Trophoblast cell (in vitro differentiated cells and primary cell): Measurements from ENCODE around the gene CFAP69.

ENCODE experiments used
- DNase-seq, 2 donors: peaks; one replicate each; pipeline ENCODE4 v3.0.0-alpha.2; 2016
- H2AFZ ChIP-seq: 2 replicates; pipeline ENCODE4 v1.6.1; 2013; ENCODE audit warnings: low read length, moderate library complexity, mild to moderate bottlenecking; ENCODE audit not compliant: insufficient read depth, poor library complexity
- H2AK5ac ChIP-seq: 2 replicates; pipeline ENCODE4 v1.6.1; 2013; ENCODE audit warnings: mild to moderate bottlenecking, low read length
- H2BK120ac ChIP-seq: 2 replicates; pipeline ENCODE4 v1.6.1; 2013; ENCODE audit warnings: low read length, mild to moderate bottlenecking, moderate library complexity; ENCODE audit not compliant: insufficient read depth, poor library complexity
- H2BK12ac ChIP-seq: 2 replicates; pipeline ENCODE4 v1.6.1; 2013; ENCODE audit warnings: mild to moderate bottlenecking, low read length, moderate library complexity
- H2BK5ac ChIP-seq: 2 replicates; pipeline ENCODE4 v1.6.1; 2013; ENCODE audit warnings: low read length, low read depth, moderate library complexity, mild to moderate bottlenecking; ENCODE audit not compliant: poor library complexity
- H3K14ac ChIP-seq: 2 replicates; pipeline ENCODE4 v1.6.1; 2013; ENCODE audit warnings: mild to moderate bottlenecking, low read length
- H3K18ac ChIP-seq: 2 replicates; pipeline ENCODE4 v1.6.1; 2013; ENCODE audit warnings: mild to moderate bottlenecking, low read length
- H3K23ac ChIP-seq: 2 replicates; pipeline ENCODE4 v1.6.1; 2013; ENCODE audit warnings: low read length
- H3K27ac ChIP-seq: 2 replicates; pipeline ENCODE4 v1.5.1; 2013; ENCODE audit warnings: low read depth, mild to moderate bottlenecking, inconsistent platforms, low read length, moderate library complexity
- H3K27me3 ChIP-seq: 2 replicates; pipeline ENCODE4 v1.6.1; 2013; ENCODE audit warnings: inconsistent platforms, mild to moderate bottlenecking, low read length, moderate library complexity; ENCODE audit not compliant: insufficient read depth
- H3K36me3 ChIP-seq, 2 experiments: 1 replicate in 1 of 2; 2 replicates in 1 of 2; pipeline ENCODE4 v1.6.1; 2013; ENCODE audit warnings: low read length in 2 of 2, mild to moderate bottlenecking in 2 of 2, moderate library complexity in 1 of 2; ENCODE audit not compliant: insufficient read depth in 2 of 2, control insufficient read depth in 1 of 2
- H3K4ac ChIP-seq: 2 replicates; pipeline ENCODE4 v1.6.1; 2013; ENCODE audit warnings: low read depth, mild to moderate bottlenecking, low read length, moderate library complexity
- H3K4me1 ChIP-seq, 2 experiments: 1 replicate in 1 of 2; 2 replicates in 1 of 2; pipeline ENCODE4 v1.6.1; 2013; ENCODE audit warnings: low read length in 2 of 2, mild to moderate bottlenecking in 2 of 2, moderate library complexity in 1 of 2; ENCODE audit not compliant: insufficient read depth in 2 of 2, control insufficient read depth in 1 of 2
- H3K4me2 ChIP-seq: 2 replicates; pipeline ENCODE4 v1.6.1; 2013; ENCODE audit warnings: inconsistent platforms, mild to moderate bottlenecking, low read length, moderate library complexity
- H3K4me3 ChIP-seq: 2 replicates; pipeline ENCODE4 v1.5.1; 2013; ENCODE audit warnings: mild to moderate bottlenecking, low read depth, low read length, inconsistent platforms
- H3K79me1 ChIP-seq: one replicate; pipeline ENCODE4 v1.6.1; 2013; ENCODE audit warnings: low read length
- H3K79me2 ChIP-seq: 2 replicates; pipeline ENCODE4 v1.6.1; 2013; ENCODE audit warnings: low read length, mild to moderate bottlenecking; ENCODE audit not compliant: control insufficient read depth, insufficient read depth, poor library complexity
- H3K9ac ChIP-seq: 2 replicates; pipeline ENCODE4 v1.6.1; 2013; ENCODE audit warnings: mild to moderate bottlenecking, low read length
- H3K9me3 ChIP-seq: 2 replicates; pipeline ENCODE4 v1.6.1; 2013; ENCODE audit warnings: low read depth, mild to moderate bottlenecking, control low read depth, inconsistent platforms, low read length; ENCODE audit not compliant: insufficient read depth
- H4K12ac ChIP-seq: 2 replicates; pipeline ENCODE4 v1.6.1; 2013; ENCODE audit warnings: low read depth, mild to moderate bottlenecking, low read length, moderate library complexity
- H4K8ac ChIP-seq: 2 replicates; pipeline ENCODE4 v1.6.1; 2013; ENCODE audit warnings: low read depth, mild to moderate bottlenecking, low read length, moderate library complexity
- H4K91ac ChIP-seq: one replicate; pipeline ENCODE4 v1.6.1; 2013; ENCODE audit warnings: low read depth, mild to moderate bottlenecking, low read length, moderate library complexity
- WGBS: extraction: QIAGEN DNeasy Blood & Tissue Kit; methylation state at CpG from one replicate; pipeline ENCODE4 v1.1.7; 2013; ENCODE audit warnings: missing lambda C conversion rate; ENCODE audit not compliant: insufficient read length, insufficient coverage; ENCODE audit errors: extremely low coverage; 5-methylcytosine and 5-hydroxymethylcytosine counted together

CFAP69 gene

GRCh38 chr7:90210475-90210874 lies 34.5 kb upstream of the CFAP69 start:
- no CpG with 5 or more reads among the region's 5 CpGs for WGBS
- no peak overlapping the region for H3K4me2 ChIP-seq
- H3K4ac ChIP-seq = no peak overlapping the region
- no peak overlapping the region for H4K91ac ChIP-seq
- H3K18ac ChIP-seq = no peak overlapping the region
- H3K36me3 ChIP-seq = no peaks in the 10 kb centered on the region
- no peaks in the 10 kb centered on the region for H3K9me3 ChIP-seq
- H3K14ac ChIP-seq = no peak overlapping the region
- no peaks in the 10 kb centered on the region for H3K27me3 ChIP-seq
- no peak overlapping the region for H4K12ac ChIP-seq
- no peak overlapping the region for H3K4me3 ChIP-seq
- no peaks in the 10 kb centered on the region for H3K79me2 ChIP-seq
- H2BK120ac ChIP-seq = no peak overlapping the region
- H3K4me1 ChIP-seq = peaks cover 2 to 3% of the 10 kb centered on the region in 2 experiments
- H3K27ac ChIP-seq = no peak overlapping the region
- no peak overlapping the region for H2AFZ ChIP-seq
- no peak overlapping the region for H3K9ac ChIP-seq
- H3K79me1 ChIP-seq = peaks cover 3% of the 10 kb centered on the region
- DNase-seq = no peak
- no peak overlapping the region for H2AK5ac ChIP-seq
- no peak overlapping the region for H2BK5ac ChIP-seq
- no peak overlapping the region for H2BK12ac ChIP-seq
- no peak overlapping the region for H4K8ac ChIP-seq
- H3K23ac ChIP-seq = no peak overlapping the region

GRCh38 chr7:90210981-90211380 lies 34.0 kb upstream of the CFAP69 start:
- no peak overlapping the region for H3K4ac ChIP-seq
- WGBS = no CpG with 5 or more reads among the region's 11 CpGs
- no peak for DNase-seq
- H2AK5ac ChIP-seq = no peak overlapping the region
- no peak overlapping the region for H4K91ac ChIP-seq
- H4K8ac ChIP-seq = no peak overlapping the region
- no peak overlapping the region for H2BK5ac ChIP-seq
- H3K18ac ChIP-seq = no peak overlapping the region
- no peak overlapping the region for H2BK120ac ChIP-seq
- peak overlapping the region; percentile 76 for H3K4me3 ChIP-seq
- no peak overlapping the region for H3K14ac ChIP-seq
- peaks cover 3% of the 10 kb centered on the region for H3K79me1 ChIP-seq
- no peak overlapping the region for H3K23ac ChIP-seq
- H3K4me2 ChIP-seq = peak overlapping the region; percentile 74
- H2BK12ac ChIP-seq = no peak overlapping the region
- no peak overlapping the region for H3K9ac ChIP-seq
- peak overlapping the region; percentile 83 for H2AFZ ChIP-seq
- no peaks in the 10 kb centered on the region for H3K27me3 ChIP-seq
- H3K27ac ChIP-seq = no peak overlapping the region
- H3K36me3 ChIP-seq = no peaks in the 10 kb centered on the region
- H3K4me1 ChIP-seq = peaks cover 2 to 3% of the 10 kb centered on the region in 2 experiments
- no peaks in the 10 kb centered on the region for H3K79me2 ChIP-seq
- H3K9me3 ChIP-seq = no peaks in the 10 kb centered on the region
- H4K12ac ChIP-seq = no peak overlapping the region

GRCh38 chr7:90211391-90212148 lies 33.4 kb upstream of the CFAP69 start, which contains the start of gene STEAP2:
STEAP2 (plus strand) TSS chr7:90211740; CDS start chr7:90225083, 13,343 bp downstream.
- no peak within 1 kb of the TSS for H2BK120ac ChIP-seq
- no peak within 1 kb of the TSS for H2BK5ac ChIP-seq
- H3K36me3 ChIP-seq = no peaks in the 10 kb centered on the region
- no peak within 1 kb of the TSS for H3K27ac ChIP-seq
- no peak within 1 kb of the TSS for H2BK12ac ChIP-seq
- WGBS = no CpG with 5 or more reads among the region's 73 CpGs
- H3K4me1 ChIP-seq = peaks cover 2 to 3% of the 10 kb centered on the region in 2 experiments
- no peaks in the 10 kb centered on the region for H3K79me2 ChIP-seq
- H2AK5ac ChIP-seq = no peak within 1 kb of the TSS
- peak within 1 kb of the TSS; percentile 74 for H3K4me2 ChIP-seq
- peaks cover 3% of the 10 kb centered on the region for H3K79me1 ChIP-seq
- H4K8ac ChIP-seq = no peak within 1 kb of the TSS
- peak within 1 kb of the TSS; percentile 60 for H3K9ac ChIP-seq
- DNase-seq = peak; percentile 9 to 52
- no peaks in the 10 kb centered on the region for H3K9me3 ChIP-seq
- peak within 1 kb of the TSS; percentile 53 for H3K18ac ChIP-seq
- no peak within 1 kb of the TSS for H4K91ac ChIP-seq
- no peak within 1 kb of the TSS for H3K23ac ChIP-seq
- peak within 1 kb of the TSS; percentile 83 for H2AFZ ChIP-seq
- peak within 1 kb of the TSS; percentile 81 for H3K4me3 ChIP-seq
- H3K14ac ChIP-seq = no peak within 1 kb of the TSS
- no peak within 1 kb of the TSS for H3K4ac ChIP-seq
- no peaks in the 10 kb centered on the region for H3K27me3 ChIP-seq
- no peak within 1 kb of the TSS for H4K12ac ChIP-seq

GRCh38 chr7:90212149-90212495 lies 32.9 kb upstream of the CFAP69 start:
- H3K9ac ChIP-seq = no peak overlapping the region
- peaks cover 2 to 3% of the 10 kb centered on the region in 2 experiments for H3K4me1 ChIP-seq
- peak overlapping the region; percentile 74 for H3K4me2 ChIP-seq
- H3K9me3 ChIP-seq = no peaks in the 10 kb centered on the region
- H3K18ac ChIP-seq = no peak overlapping the region
- no peak overlapping the region for H2BK5ac ChIP-seq
- no peak for DNase-seq
- no peaks in the 10 kb centered on the region for H3K27me3 ChIP-seq
- no peak overlapping the region for H4K91ac ChIP-seq
- no peak overlapping the region for H2BK12ac ChIP-seq
- H3K23ac ChIP-seq = no peak overlapping the region
- H4K8ac ChIP-seq = no peak overlapping the region
- no peak overlapping the region for H4K12ac ChIP-seq
- no peak overlapping the region for H3K14ac ChIP-seq
- no peak overlapping the region for H3K27ac ChIP-seq
- no peak overlapping the region for H2AK5ac ChIP-seq
- H3K79me1 ChIP-seq = peaks cover 3% of the 10 kb centered on the region
- no CpG with 5 or more reads among the region's 6 CpGs for WGBS
- H3K79me2 ChIP-seq = no peaks in the 10 kb centered on the region
- no peak overlapping the region for H2BK120ac ChIP-seq
- H3K4ac ChIP-seq = no peak overlapping the region
- peak overlapping the region; percentile 81 for H3K4me3 ChIP-seq
- H2AFZ ChIP-seq = peak overlapping the region; percentile 47
- H3K36me3 ChIP-seq = no peaks in the 10 kb centered on the region
